GM13976 (cell line): ENCODE data around the gene AP4S1.
"Not testable (repeated sequence)": the region's sequence is repeated elsewhere in the genome, so short reads cannot be mapped to it uniquely, and the experiment has no call there.

Source experiments
- DNase-seq: peaks from one replicate; pipeline ENCODE4 v3.0.0; 2012; ENCODE audit warnings: low spot score
- in situ Hi-C: fragments of 300-500 bp; cut with MboI; formaldehyde crosslinking; loops from one replicate; pipeline ENCODE4 v1.12.0; 2022; ENCODE audit warnings: low sequenced_read_pairs, mixed read lengths, inconsistent platforms; ENCODE audit not compliant: unreplicated experiment
- TF ChIP-seq, protein P1 (sequence below): IDR thresholded peaks from 2 replicates; pipeline ENCODE4 v1.5.1; 2012; ENCODE audit warnings: borderline replicate concordance, mild to moderate bottlenecking; ENCODE audit not compliant: insufficient read depth; ENCODE audit errors: extremely low read depth, missing control alignments, control extremely low read depth

The AP4S1 gene

DNA sequence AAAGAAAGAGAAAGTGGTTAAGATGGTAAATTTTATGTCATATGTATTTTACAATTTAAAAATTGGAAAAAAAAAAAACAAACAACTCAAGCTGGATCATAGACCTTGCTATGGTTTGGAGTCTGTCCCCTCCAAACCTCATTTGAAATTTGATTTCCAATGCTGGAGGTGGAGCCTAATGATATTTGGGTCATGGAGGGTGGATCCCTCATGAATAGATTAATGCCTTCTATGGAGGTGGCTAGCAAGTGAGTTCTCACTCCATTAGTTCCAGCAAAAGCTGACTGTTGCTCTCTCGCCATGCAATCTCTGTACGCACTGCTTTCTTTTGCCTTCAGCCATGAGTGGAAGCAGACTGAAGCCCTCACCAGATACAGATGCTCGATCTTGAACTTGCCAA, 22.2 kb upstream of the AP4S1 start:
- in situ Hi-C loops, result no loop called here

DNA sequence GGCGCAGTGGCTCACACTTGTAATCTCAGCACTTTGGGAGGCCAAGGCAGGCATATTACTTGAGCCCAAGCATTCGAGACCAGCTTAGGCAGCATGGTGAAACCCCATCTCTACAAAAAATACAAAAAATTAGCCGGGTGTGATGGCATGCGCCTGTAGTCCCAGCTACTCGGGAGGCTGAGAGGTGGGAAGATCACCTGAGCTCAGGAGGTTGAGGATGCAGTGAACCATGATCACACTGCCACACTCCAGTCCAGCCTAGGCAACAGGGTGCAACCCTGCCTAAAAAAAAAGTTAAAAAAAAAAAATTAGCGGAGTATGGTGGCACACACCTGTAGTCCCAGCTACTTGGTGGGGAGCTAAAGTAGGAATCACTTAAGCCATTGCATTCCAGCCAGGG, 21.4 kb upstream of the AP4S1 start:
- DNase-seq, in situ Hi-C loops: not testable (repeated sequence)

More for the DNA sequence above, 22.2 kb upstream of the AP4S1 start:
- DNase-seq, result no peak
- TF ChIP-seq, protein P1, sequence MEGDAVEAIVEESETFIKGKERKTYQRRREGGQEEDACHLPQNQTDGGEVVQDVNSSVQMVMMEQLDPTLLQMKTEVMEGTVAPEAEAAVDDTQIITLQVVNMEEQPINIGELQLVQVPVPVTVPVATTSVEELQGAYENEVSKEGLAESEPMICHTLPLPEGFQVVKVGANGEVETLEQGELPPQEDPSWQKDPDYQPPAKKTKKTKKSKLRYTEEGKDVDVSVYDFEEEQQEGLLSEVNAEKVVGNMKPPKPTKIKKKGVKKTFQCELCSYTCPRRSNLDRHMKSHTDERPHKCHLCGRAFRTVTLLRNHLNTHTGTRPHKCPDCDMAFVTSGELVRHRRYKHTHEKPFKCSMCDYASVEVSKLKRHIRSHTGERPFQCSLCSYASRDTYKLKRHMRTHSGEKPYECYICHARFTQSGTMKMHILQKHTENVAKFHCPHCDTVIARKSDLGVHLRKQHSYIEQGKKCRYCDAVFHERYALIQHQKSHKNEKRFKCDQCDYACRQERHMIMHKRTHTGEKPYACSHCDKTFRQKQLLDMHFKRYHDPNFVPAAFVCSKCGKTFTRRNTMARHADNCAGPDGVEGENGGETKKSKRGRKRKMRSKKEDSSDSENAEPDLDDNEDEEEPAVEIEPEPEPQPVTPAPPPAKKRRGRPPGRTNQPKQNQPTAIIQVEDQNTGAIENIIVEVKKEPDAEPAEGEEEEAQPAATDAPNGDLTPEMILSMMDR, result no peak

DNA sequence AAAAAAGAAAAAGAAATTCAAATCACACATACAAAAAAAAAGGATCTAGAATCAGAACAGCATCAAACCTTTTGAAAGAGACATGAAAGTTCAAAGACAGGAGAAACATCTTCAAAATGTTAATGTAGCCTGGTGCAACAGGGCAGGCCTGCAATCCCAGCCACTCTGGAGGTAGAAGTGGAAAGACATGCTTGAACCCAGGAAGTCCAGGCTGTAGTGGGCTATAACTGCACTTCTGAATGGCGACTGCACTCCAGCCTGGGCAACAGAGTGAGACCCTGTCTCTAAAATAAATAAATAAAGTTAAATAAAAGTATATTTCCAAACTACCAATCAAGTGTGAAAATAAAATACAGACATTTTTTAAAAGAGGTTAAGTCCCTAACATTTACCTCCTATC, 18.7 kb upstream of the AP4S1 start:
- in situ Hi-C loops, result no loop called here
- TF ChIP-seq, protein P1, result no peak

DNA sequence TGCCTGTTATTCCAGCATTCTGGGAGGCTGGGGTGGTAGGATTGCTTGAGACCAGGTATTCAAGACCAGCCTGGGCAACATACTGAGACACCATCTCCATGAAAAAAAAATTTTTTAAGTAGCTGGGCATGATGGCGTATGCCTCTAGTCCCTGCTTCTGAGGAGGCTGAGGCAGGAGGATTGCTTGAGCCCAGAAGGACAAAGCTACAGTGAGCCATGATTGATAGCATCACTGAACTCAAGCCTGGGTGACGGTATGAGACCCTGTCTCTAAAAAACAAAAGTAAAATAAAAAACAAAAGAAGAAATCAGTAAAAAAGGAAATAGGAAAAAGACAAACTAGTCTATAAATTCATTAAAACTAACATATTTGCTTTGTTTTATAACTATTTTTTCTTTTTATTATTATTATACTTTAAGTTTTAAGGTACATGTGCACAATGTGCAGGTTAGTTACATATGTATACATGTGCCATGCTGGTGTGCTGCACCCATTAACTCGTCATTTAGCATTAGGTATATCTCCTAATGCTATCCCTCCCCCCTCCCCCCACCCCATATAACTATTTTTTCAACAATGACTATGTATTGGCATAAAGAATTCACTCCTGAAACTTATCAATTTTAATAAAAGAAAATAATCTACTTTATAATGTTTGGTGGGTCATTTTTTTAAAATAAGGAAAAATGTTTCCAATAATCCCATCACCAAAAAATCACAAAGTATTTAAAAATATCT, 15.4 kb upstream of the AP4S1 start:
- TF ChIP-seq, protein P1, result no peak
- DNase-seq, result no peak
- in situ Hi-C loops, result no loop called here

More for the DNA sequence above, 18.7 kb upstream of the AP4S1 start:
- no peak for DNase-seq

DNA sequence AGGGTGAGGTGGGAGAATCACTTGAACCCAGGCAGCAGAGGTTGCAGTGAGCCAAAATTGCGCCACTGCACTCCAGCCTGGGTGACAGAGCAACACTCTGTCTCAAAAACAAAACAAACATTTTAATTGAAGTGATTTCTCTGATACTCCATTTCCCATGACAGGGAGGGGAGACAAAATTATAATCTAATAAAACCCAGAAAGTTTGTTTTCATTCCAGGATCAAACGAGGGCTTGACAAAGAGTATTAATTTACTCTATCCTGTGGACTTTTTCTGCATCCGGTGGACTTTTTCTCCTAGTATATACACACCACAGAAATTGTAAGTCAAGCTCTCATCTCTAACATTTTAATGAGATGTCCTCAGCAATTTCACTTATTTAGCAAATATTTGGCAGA, 14.5 kb upstream of the AP4S1 start:
- no peak for DNase-seq
- TF ChIP-seq, protein P1, result no peak
- in situ Hi-C loops, result no loop called here

DNA sequence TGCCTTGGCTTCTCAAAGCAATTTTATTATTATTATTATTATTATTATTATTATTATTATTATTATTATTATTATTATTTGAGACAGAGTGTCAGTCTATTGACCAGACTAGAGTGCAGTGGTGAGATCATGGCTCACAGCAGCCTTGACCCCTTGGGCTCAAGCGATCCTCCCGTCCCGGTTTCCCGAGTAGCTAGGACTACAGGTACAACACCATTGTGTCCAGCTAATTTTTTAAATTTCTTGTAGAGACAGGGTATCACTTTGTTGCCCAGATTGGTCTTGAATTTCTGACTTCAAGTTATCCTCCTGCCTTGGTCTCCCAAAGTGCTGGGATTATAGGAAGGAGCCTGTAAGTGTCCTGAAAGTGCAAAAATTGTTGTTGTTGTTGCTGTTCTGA, 11.6 kb upstream of the AP4S1 start:
- TF ChIP-seq, protein P1, result no peak

DNA sequence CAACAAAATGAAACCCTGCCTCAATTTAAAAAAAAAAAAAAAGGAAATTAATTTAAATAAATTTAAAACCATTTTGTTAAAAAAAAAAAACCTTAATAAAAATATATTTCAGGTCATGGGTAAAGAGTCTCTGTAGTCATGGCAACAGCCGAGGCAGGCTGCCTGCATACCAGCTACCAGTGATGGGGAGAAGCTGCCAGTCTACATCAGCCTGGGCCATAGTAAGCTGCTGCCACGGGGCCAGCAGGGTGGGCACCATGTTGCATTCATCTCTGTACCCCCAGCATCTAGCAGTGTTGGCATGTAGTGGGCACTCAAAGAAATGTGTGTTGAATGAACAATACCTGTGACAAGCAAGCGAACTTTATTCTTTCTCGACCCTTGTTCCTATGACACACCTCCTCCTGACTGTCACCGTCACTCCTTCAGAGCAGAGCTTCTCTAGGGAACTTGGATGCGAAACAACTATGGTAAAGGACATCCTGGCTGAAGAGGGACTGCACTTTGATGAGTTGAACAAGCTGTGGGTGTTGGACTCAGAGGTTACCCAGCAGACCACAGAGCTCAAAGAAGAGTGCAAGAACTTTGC, 7.3 kb upstream of the AP4S1 start:
- DNase-seq, result no peak
- in situ Hi-C loops, result no loop called here
- TF ChIP-seq, protein P1, result no peak

More for the DNA sequence above, 11.6 kb upstream of the AP4S1 start:
- DNase-seq, result no peak
- in situ Hi-C loops, result no loop called here
